A673 (cell line): Measurements from ENCODE around the gene STIMATE. TPM values are rescaled to one million over a fixed set of nuclear protein-coding genes. Genes with fewer than 3 reads are reported as not detected.
A peak's percentile ranks its signal among the peaks of the same experiment; 100 is the strongest.

Experiments used
- BruUV-seq: library from RNA; stranded (reverse); fragments of 400-500 nt; replicated peaks from 2 replicates; lab custom pipeline; 2021; lab: Mats Ljungman, UMichigan
- CTCF ChIA-PET: fragments of 300-600 bp; sonication (Branson Sonifier 250); formaldehyde crosslinking; loops from one replicate; lab custom pipeline; 2022; ENCODE audit warnings: antibody characterized with exemption; lab: Charles Lee
- POLR2A ChIA-PET: fragments of 300-600 bp; sonication (Branson Sonifier 250); formaldehyde crosslinking; loops from one replicate; lab custom pipeline; 2022; ENCODE audit warnings: antibody characterized with exemption; ENCODE audit not compliant: low non-redundant PET; lab: Charles Lee
- DNase-seq: peaks from one replicate; pipeline ENCODE4 v3.0.0-alpha.2; 2015; ENCODE audit warnings: low spot score
- H3K27ac ChIP-seq: fragments of 200-600 bp; sonication (generic); 2 replicates; pipeline ENCODE4 v1.5.1; 2016; ENCODE audit warnings: mixed run types, low read depth, mild to moderate bottlenecking, mixed read lengths, antibody characterized with exemption, low read length; ENCODE audit not compliant: poor library complexity, severe bottlenecking
- H3K27me3 ChIP-seq: fragments of 200-600 bp; sonication (generic); replicated peaks from 2 replicates; pipeline ENCODE4 v1.6.1; 2017; ENCODE audit warnings: mixed run types, low read depth, mild to moderate bottlenecking, mixed read lengths, antibody characterized with exemption, low read length; ENCODE audit not compliant: insufficient read depth, poor library complexity
- H3K36me3 ChIP-seq: fragments of 200-600 bp; sonication (generic); 2 replicates; pipeline ENCODE4 v1.6.1; 2016; ENCODE audit warnings: mixed run types, mild to moderate bottlenecking, mixed read lengths, antibody characterized with exemption, low read length; ENCODE audit not compliant: insufficient read depth, poor library complexity, severe bottlenecking
- H3K4me1 ChIP-seq: fragments of 200-600 bp; sonication (generic); 2 replicates; pipeline ENCODE4 v1.6.1; 2017; ENCODE audit warnings: mixed run types, mild to moderate bottlenecking, mixed read lengths, antibody characterized with exemption, low read length; ENCODE audit not compliant: insufficient read depth, poor library complexity, severe bottlenecking
- H3K4me3 ChIP-seq: fragments of 200-600 bp; sonication (generic); 2 replicates; pipeline ENCODE4 v1.5.1; 2016; ENCODE audit warnings: low read depth, mixed run types, mild to moderate bottlenecking, mixed read lengths, low read length; ENCODE audit not compliant: poor library complexity, severe bottlenecking
- H3K9me3 ChIP-seq: fragments of 200-600 bp; sonication (generic); 2 replicates; pipeline ENCODE4 v1.6.1; 2016; ENCODE audit warnings: mixed run types, low read depth, mild to moderate bottlenecking, mixed read lengths, antibody characterized with exemption, low read length; ENCODE audit not compliant: poor library complexity, severe bottlenecking
- CTCF ChIP-seq: fragments of 300-800, 200-600 bp; sonication (generic); conservative IDR thresholded peaks from 2 replicates; pipeline ENCODE4 v1.5.1; 2017; ENCODE audit warnings: low read depth, mild to moderate bottlenecking, antibody characterized with exemption, low read length, moderate library complexity, mixed read lengths
- EZH2 ChIP-seq: fragments of 200-600 bp; sonication (generic); IDR thresholded peaks from 2 replicates; pipeline ENCODE4 v1.6.1; 2017; ENCODE audit warnings: borderline replicate concordance, low read depth, mild to moderate bottlenecking, mixed read lengths, antibody characterized with exemption, low read length; ENCODE audit not compliant: poor library complexity, severe bottlenecking
- intact Hi-C: fragments of 100-400 bp; cut with micrococcal nuclease; formaldehyde crosslinking; loops from one replicate; pipeline ENCODE4 v1.10.0; 2022; ENCODE audit not compliant: unreplicated experiment
- total RNA-seq: library from RNA; stranded (reverse); gene quantifications from 2 replicates; pipeline ENCODE4 v1.2.3, GENCODE V29; 2021

The STIMATE gene
- total RNA-seq, 1 experiment from 2014 or later: 11.3 TPM

GRCh38 chr3:52831500-52832301, 65.6 kb downstream of the STIMATE start:
- CTCF ChIA-PET: no interaction called here
- intact Hi-C loops: no loop called here

GRCh38 chr3:52830535-52831258, 66.7 kb downstream of the STIMATE start, which contains the start of gene ITIH4:
TSS of gene ITIH4 (minus strand) at chr3:52830672. CDS start at chr3:52830642, 30 bp downstream.
- no peak within 1 kb of the TSS for H3K27ac ChIP-seq
- ChIA-PET POLR2A (no interaction called here), CTCF (no interaction called here)
- no peak within 1 kb of the TSS for H3K4me3 ChIP-seq
- intact Hi-C loops: no loop called here
- no TSS peak for BruUV-seq
- H3K4me1 ChIP-seq: no peaks in the 10 kb centered on the region
- no peaks in the 10 kb centered on the region for H3K9me3 ChIP-seq
- no peaks in the 10 kb centered on the region for H3K27me3 ChIP-seq
- no peak for TF ChIP-seq CTCF
- no peak for TF ChIP-seq EZH2
- H3K36me3 ChIP-seq: no peaks in the 10 kb centered on the region
- DNase-seq: no peak

More at GRCh38 chr3:52831500-52832301, 65.6 kb downstream of the STIMATE start:
- no peak overlapping the region for H3K27ac ChIP-seq
- no peak overlapping the region for H3K4me3 ChIP-seq
- H3K9me3 ChIP-seq: no peaks in the 10 kb centered on the region
- BruUV-seq: no TSS peak
- TF ChIP-seq EZH2 (no peak), CTCF (no peak)
- DNase-seq: peak; percentile 44
- no peaks in the 10 kb centered on the region for H3K27me3 ChIP-seq
- H3K4me1 ChIP-seq: no peaks in the 10 kb centered on the region
- H3K36me3 ChIP-seq: no peaks in the 10 kb centered on the region
- POLR2A ChIA-PET: interaction anchor here (0.5 kb wide), 1 partner anchor 11 kb away, joined by 4 read pairs; no protein-coding TSS in a partner anchor

- CTCF ChIA-PET: no interaction called here
- no peaks in the 10 kb centered on the region for H3K36me3 ChIP-seq
- POLR2A ChIA-PET: no interaction called here
- H3K4me3 ChIP-seq: no peak overlapping the region
- intact Hi-C loops: no loop called here
- no peak for DNase-seq
- no peak overlapping the region for H3K27ac ChIP-seq
- no peaks in the 10 kb centered on the region for H3K4me1 ChIP-seq
- H3K27me3 ChIP-seq: no peaks in the 10 kb centered on the region
- no TSS peak for BruUV-seq
- TF ChIP-seq CTCF: no peak
- no peaks in the 10 kb centered on the region for H3K9me3 ChIP-seq
Observed at GRCh38 chr3:52829906-52830463, 67.4 kb downstream of the STIMATE start.
